Hepatic stellate cell (primary cell): ENCODE measurements around the gene ATP6V0A1.
"Not testable (repeated sequence)": the region's sequence is repeated elsewhere in the genome, so short reads cannot be mapped to it uniquely, and the experiment has no call there.

Source experiments
- DNase-seq: peaks from one replicate; pipeline ENCODE4 v3.0.0; 2011; ENCODE audit warnings: low spot score

ATP6V0A1 gene

DNA sequence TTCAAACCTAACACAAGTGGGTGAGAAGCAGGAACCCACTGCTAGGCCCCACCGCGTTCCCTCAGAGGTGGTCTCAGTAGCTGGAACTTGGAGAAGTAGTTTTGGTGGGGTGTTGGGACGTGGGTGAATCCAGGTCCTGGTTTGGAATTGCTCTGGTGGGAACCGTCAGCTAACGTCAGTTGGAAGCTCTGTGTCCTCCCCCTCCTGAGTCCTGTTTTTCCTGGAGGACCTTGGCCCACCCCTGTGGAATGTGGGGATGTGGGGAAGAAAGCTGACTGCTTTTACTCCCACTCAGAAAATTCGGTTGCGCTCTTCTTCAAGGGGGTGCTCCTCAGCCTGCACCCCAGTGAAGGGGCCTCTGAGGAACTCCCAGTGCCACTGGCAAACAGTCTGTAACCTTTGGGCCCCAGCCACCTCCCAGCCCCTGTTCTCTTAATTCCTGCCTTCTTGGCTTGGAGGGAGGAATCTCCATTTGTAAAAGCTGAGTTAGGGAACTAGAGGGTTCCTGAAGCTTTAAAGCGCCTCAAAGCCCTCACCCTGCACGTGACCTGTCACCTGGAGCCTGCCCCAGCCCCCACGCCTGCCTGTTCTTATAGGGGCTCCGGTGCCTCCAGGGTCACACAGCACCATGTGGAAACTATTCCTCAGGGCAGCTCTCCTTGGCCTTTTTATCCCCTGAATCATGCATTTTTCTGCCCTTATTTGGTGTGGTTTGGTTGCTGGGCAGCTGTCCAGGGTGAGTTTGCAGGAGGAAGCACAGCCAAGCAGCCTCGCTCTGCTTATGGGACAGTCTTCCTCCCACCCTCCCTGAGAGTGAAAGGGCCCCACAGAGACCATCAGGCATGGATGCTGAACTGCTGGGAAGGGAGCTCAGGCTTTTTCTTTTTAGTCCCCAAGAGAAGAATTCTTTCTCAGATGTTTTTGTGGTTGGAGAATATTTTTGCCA, 61.1 kb downstream of the ATP6V0A1 start:
- peak; percentile 85 for DNase-seq

DNA sequence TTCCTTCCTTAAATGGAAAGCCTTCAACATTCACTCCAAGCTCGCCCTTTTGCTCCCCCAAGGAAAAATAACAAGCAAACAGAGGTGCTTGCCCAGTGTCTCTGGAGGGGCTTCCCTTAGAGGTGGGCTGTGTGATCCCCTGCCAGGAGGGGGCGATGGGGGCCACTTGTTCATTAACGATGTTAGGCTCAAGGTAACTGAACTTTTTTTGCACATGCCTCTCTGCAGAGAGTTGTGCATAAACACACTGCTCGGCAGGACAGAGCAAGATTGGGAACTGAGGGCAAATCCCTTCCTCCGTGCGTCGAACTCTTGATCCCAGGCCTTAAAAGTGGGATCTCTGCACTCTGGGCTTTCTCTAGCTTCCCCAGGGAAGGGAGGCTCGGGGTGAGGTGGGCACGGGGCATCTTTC, 61.9 kb downstream of the ATP6V0A1 start:
- DNase-seq: no peak

- DNase-seq: no peak
Observed at GRCh38 chr17:42521036-42521435, 62.4 kb downstream of the ATP6V0A1 start.

DNA sequence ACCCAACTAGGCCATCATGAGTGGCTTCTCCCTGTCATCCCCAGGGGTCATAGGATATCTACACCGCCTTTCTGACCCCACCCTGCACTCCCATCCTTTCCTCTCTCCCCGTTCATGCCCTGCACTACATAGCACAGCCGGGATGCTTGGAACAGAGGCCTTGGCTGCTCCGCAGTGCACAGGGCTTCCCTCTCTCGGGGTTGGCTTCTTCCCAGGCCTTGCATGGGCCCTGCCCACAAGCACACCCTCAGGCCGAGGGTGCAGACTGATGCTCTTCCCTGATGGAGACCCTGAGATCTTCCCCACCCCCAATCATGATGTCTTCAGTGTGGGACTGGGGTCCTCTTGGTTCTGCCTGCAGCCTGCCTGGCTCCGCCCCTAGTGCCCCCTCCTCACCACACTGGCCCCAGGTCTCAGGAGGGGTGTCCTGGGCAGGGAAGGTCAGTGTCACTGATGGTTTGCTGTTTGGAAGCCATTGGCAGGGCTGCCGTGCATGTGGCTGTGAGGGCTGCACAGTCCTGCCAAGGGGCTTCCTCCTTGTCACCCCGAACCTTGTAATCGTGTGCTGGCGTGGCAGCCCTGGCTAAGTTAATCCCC, 63.1 kb downstream of the ATP6V0A1 start:
- DNase-seq: no peak

- no peak for DNase-seq
Observed at GRCh38 chr17:42522263-42522790, 63.6 kb downstream of the ATP6V0A1 start.

- no peak for DNase-seq
Observed at GRCh38 chr17:42522798-42523278, 64.2 kb downstream of the ATP6V0A1 start.

- no peak for DNase-seq
Observed at GRCh38 chr17:42525221-42525620, 66.5 kb downstream of the ATP6V0A1 start.

DNA sequence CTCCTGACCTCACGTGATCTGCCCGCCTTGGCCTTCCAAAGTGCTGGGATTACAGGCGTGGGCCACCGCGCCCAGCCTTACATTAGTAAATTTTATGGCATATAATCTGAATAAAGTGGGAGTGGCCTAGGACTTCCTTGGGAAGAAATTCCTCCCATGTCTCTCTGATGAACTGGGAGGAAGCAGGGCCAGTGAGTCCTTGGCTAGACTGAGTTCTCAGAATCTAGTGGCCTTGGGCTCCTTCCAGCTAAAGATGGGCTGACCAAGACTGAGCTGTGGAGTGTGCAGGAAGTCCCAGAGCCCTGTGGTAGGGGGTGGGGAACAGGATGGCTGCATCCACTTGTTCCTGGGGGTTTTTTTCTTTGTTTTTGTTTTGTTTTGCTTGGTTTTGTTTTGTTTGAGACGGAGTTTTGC, 67.4 kb downstream of the ATP6V0A1 start:
- DNase-seq: peak; percentile 57

- DNase-seq: no peak
Observed at GRCh38 chr17:42527932-42528331, 69.3 kb downstream of the ATP6V0A1 start.

- DNase-seq: no peak
Observed at GRCh38 chr17:42529061-42529460, 70.4 kb downstream of the ATP6V0A1 start.

- DNase-seq: no peak
Observed at GRCh38 chr17:42530952-42531454, 72.3 kb downstream of the ATP6V0A1 start.

DNA sequence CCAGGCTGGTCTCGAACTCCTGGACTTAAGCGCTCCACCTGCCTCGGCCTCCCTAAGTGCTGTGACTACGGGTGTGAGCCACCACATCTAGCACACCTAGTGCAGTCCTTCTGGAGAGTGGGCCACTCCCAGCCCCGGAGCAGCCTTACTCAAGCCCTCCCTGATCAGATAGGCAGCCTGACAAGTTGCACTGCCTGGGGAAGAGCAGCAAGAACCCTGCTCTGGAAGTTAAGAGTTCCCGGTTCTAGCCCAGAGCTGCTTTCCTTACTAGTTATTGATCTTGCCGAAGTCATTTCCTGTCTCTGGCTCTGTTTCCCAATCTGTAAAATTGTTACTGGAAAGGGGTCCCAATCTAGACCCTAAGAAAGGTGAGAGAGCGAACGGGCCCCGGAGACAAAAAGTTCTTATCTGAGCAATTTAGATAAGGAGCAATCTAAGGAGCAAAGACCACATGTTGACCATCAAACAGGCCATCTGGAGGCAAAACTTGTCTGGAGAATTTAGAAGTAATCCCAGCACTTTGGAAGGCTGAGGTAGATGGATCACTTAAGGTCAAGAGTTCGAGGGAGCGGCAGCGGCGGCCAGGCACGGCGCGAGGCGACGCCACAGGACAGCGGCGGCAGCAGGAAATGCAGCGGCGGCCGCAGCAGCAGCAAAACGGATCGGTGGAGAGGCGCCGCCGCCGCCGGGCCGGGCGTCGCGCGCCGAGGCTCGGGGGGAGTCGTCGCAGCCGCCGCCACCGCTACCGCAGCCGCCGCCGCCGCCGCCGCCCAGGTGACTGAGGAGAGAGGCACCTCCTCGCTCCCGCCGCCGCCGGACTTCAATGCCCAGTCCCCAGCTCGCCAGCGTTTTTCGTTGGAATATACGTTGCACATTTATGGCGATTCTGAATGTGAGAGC, 73.0 kb downstream of the ATP6V0A1 start:
- no peak for DNase-seq

DNA sequence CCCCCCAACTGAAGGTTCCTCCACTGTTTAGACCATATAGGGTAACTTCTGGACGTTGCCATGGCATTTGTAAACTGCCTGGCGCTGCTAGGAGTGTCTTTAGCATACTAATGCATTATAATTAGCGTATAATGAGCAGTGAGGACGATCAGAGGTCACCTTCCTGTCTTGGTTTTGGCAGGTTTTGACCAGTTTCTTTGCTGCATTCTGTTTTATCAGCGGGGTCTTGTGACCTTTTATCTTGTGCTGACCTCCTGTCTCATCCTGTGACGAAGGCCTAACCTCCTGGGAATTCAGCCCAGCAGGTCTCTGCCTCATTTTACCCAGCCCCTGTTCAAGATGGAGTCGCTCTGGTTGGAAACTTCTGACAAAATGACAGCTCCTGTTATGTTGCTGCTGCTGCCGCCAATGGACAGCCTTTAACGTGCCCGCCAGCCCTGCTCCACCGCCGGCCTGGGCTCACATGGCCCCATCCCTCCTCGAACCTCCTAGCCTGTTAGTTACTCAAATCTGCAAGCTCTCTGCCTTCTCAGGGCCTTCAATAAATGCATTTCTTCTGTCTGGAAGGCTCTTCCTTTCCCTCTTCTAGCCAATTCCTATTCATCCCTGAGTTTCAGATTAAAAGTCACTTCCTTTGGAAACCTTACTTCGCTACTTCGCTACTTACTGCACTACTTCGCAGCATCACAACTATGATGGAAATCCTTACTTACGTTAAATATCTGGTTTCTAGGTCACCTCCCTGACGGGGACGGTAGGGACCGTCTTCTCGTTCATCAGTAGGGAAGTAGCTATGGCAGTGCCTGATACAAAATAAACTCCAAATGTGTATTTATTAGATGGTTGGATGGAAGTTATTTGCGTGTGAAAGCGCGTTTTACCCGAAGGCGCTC, 76.7 kb downstream of the ATP6V0A1 start:
- DNase-seq: no peak

DNA sequence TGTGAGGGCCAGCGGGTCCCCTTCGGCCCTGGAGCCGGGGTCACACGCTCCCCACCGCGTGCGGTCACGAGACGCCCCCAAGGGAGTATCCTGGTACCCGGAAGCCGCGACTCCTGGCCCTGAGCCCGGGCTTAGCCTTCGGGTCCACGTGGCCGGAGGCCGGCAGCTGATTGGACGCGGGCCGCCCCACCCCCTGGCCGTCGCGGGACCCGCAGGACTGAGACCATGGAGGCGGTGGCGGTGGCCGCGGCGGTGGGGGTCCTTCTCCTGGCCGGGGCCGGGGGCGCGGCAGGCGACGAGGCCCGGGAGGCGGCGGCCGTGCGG, 77.3 kb downstream of the ATP6V0A1 start, which contains the start of gene NAGLU:
Gene NAGLU (plus strand): TSS at position 194 of the 324 bp plus-strand sequence. CDS start 32 bp downstream, at position 226.
- peak; percentile 99 for DNase-seq

GRCh38 chr17:42536372-42537155, 77.9 kb downstream of the ATP6V0A1 start:
- DNase-seq: peak; percentile 96

- DNase-seq: no peak
Observed at GRCh38 chr17:42537156-42537805, 78.6 kb downstream of the ATP6V0A1 start.

- DNase-seq: no peak
Observed at GRCh38 chr17:42537826-42538451, 79.3 kb downstream of the ATP6V0A1 start.

- DNase-seq: no peak
Observed at GRCh38 chr17:42538482-42538881, 79.8 kb downstream of the ATP6V0A1 start.

GRCh38 chr17:42540558-42540957, 81.9 kb downstream of the ATP6V0A1 start:
- not testable (repeated sequence) for DNase-seq
